B cell (primary cell): ENCODE data around the gene TP63. TPM values are rescaled to one million over a fixed set of nuclear protein-coding genes. Genes with fewer than 3 reads are reported as not detected.

ENCODE experiments used
- ATAC-seq: fragments of 200-7000 bp; cut with Tn5 transposase; one replicate; pipeline ENCODE4 v1.10.0; 2021; ENCODE audit warnings: low read depth, mild to moderate bottlenecking, moderate number of reproducible peaks, moderate library complexity
- CTCF ChIA-PET: fragments of 350-600 bp; sonication (Branson Sonifier 250); formaldehyde crosslinking; loops from one replicate; lab custom pipeline; 2021; ENCODE audit warnings: antibody characterized with exemption, inconsistent platforms; lab: Charles Lee
- POLR2A ChIA-PET: fragments of 350-600 bp; sonication (Branson Sonifier 250); formaldehyde crosslinking; loops from one replicate; lab custom pipeline; 2021; ENCODE audit warnings: antibody characterized with exemption; lab: Charles Lee
- DNase-seq: peaks from one replicate; pipeline ENCODE4 v3.0.0; 2013
- H2AFZ ChIP-seq: 2 replicates; pipeline ENCODE4 v1.6.1; 2012; ENCODE audit warnings: mild to moderate bottlenecking, low read depth, low read length; ENCODE audit not compliant: insufficient read depth, poor library complexity, severe bottlenecking
- H3K27ac ChIP-seq, 2 donors: 1 replicate in 1 of 2; 2 replicates in 1 of 2; pipeline ENCODE4 v1.5.1; 2012 to 2013; ENCODE audit warnings: low read length in 2 of 2, mild to moderate bottlenecking in 2 of 2, moderate library complexity in 1 of 2
- H3K27me3 ChIP-seq, 4 experiments: fragments of 200-600 bp in 1 of 4; sonication (generic) in 1 of 4; replicated peaks in 1 of 4; 1 replicate in 2 of 4; 2 replicates in 2 of 4; pipeline versions ENCODE4 v1.6.1 to v1.7.0; 2013 to 2016; ENCODE audit warnings: low read length in 3 of 4, mild to moderate bottlenecking in 2 of 4, mixed read lengths in 1 of 4, moderate library complexity in 1 of 4; ENCODE audit not compliant: insufficient read depth in 4 of 4, control insufficient read depth in 3 of 4; ENCODE audit errors: control extremely low read depth in 1 of 4
- H3K36me3 ChIP-seq, 2 experiments: replicated peaks in 1 of 2; 1 replicate in 1 of 2; 2 replicates in 1 of 2; pipeline versions ENCODE4 v1.6.1 to v1.7.1; 2013; ENCODE audit warnings: low read length in 1 of 2; ENCODE audit not compliant: insufficient read depth in 2 of 2, control insufficient read depth in 1 of 2; ENCODE audit errors: control extremely low read depth in 1 of 2, extremely low read depth in 1 of 2
- H3K4me1 ChIP-seq, 2 donors: fragments of 200-600 bp in 1 of 2; sonication (generic) in 1 of 2; 1 replicate in 1 of 2; 2 replicates in 1 of 2; pipeline versions ENCODE4 v1.5.1 to v1.6.1; 2013 to 2017; ENCODE audit warnings: low read length in 2 of 2; ENCODE audit not compliant: control insufficient read depth in 2 of 2, insufficient read depth in 2 of 2
- H3K4me2 ChIP-seq: replicated peaks from 2 replicates; pipeline ENCODE3; 2012; ENCODE audit warnings: mild to moderate bottlenecking, low read depth, low read length; ENCODE audit not compliant: poor library complexity, severe bottlenecking
- H3K4me3 ChIP-seq, 5 experiments: fragments of 200-600 bp in 1 of 5; sonication (generic) in 1 of 5; 1 replicate in 3 of 5; 2 replicates in 2 of 5; pipeline versions ENCODE4 v1.5.1 to v1.7.0; 2011 to 2016; ENCODE audit warnings: low read length in 4 of 5, mild to moderate bottlenecking in 4 of 5, low read depth in 2 of 5, control low read depth in 1 of 5, moderate library complexity in 1 of 5; ENCODE audit not compliant: insufficient read depth in 1 of 5; ENCODE audit errors: control extremely low read depth in 1 of 5, extremely low read depth in 1 of 5
- H3K79me2 ChIP-seq: fragments of 200-600 bp; sonication (generic); one replicate; pipeline ENCODE4 v1.6.0; 2016; ENCODE audit warnings: low read length; ENCODE audit not compliant: control insufficient read depth, insufficient read depth
- H3K9ac ChIP-seq: fragments of 200-600 bp; sonication (generic); 2 replicates; pipeline ENCODE4 v1.6.1; 2017; ENCODE audit warnings: mild to moderate bottlenecking, low read length, moderate library complexity
- H3K9me3 ChIP-seq, 3 donors: one replicate each; pipeline versions ENCODE4 v1.6.1 to v1.7.1; 2013; ENCODE audit warnings: low read length in 2 of 3; ENCODE audit not compliant: control insufficient read depth in 2 of 3, insufficient read depth in 1 of 3; ENCODE audit errors: control extremely low read depth in 1 of 3
- H4K20me1 ChIP-seq: 2 replicates; pipeline ENCODE4 v1.6.0; 2012; ENCODE audit warnings: mild to moderate bottlenecking, low read length; ENCODE audit not compliant: insufficient read depth, control insufficient read depth, poor library complexity, severe bottlenecking
- H3K27ac Mint-ChIP-seq: one replicate; pipeline ENCODE4 v1.8.0; 2021; ENCODE audit warnings: mixed read lengths
- H3K27me3 Mint-ChIP-seq: one replicate; pipeline ENCODE4 v1.8.0; 2021; ENCODE audit warnings: mixed read lengths
- H3K4me1 Mint-ChIP-seq: one replicate; pipeline ENCODE4 v1.8.0; 2021; ENCODE audit warnings: mixed read lengths
- H3K4me3 Mint-ChIP-seq: one replicate; pipeline ENCODE4 v1.8.0; 2021; ENCODE audit warnings: mixed read lengths
- H3K9me3 Mint-ChIP-seq: one replicate; pipeline ENCODE4 v1.8.0; 2022; ENCODE audit warnings: mixed read lengths; ENCODE audit not compliant: insufficient read depth
- EZH2 ChIP-seq: IDR thresholded peaks from 2 replicates; pipeline ENCODE4 v1.6.1; 2012; ENCODE audit warnings: borderline replicate concordance, low read depth, mild to moderate bottlenecking, moderate library complexity, low read length; ENCODE audit not compliant: insufficient read depth, poor library complexity, severe bottlenecking
- WGBS: methylation state at CpG from one replicate; pipeline ENCODE4 v1.1.5; 2013; ENCODE audit warnings: missing lambda C conversion rate; ENCODE audit not compliant: insufficient coverage; 5-methylcytosine and 5-hydroxymethylcytosine counted together
- intact Hi-C: fragments of 100-400 bp; cut with micrococcal nuclease; formaldehyde crosslinking; loops from one replicate; pipeline ENCODE4 v1.10.0; 2022
- polyA plus RNA-seq: library from polyadenylated mRNA; depleted of rRNA; stranded (reverse); fragments of >200 nt; gene quantifications from 2 replicates; pipeline ENCODE4 v1.2.3, GENCODE V29; 2012
- total RNA-seq, 2 donors: library from RNA; stranded (reverse); fragments of 120-200 nt in 1 of 2; gene quantifications; 1 replicate in 1 of 2; 2 replicates in 1 of 2; pipeline versions ENCODE4 v1.2.3 to v1.2.4, GENCODE V29; 2013 to 2022
- TF ChIP-seq, protein P1 (sequence below): fragments of 200-600 bp; IDR thresholded peaks from one replicate; pipeline ENCODE4 v1.8.0; 2022; ENCODE audit warnings: antibody characterized with exemption, mild to moderate bottlenecking

The TP63 gene
- total and polyA plus RNA-seq, 2 donors (not counting 1 experiment from before 2014, with no cell fraction given) = 1.2 to 2.0 TPM

DNA sequence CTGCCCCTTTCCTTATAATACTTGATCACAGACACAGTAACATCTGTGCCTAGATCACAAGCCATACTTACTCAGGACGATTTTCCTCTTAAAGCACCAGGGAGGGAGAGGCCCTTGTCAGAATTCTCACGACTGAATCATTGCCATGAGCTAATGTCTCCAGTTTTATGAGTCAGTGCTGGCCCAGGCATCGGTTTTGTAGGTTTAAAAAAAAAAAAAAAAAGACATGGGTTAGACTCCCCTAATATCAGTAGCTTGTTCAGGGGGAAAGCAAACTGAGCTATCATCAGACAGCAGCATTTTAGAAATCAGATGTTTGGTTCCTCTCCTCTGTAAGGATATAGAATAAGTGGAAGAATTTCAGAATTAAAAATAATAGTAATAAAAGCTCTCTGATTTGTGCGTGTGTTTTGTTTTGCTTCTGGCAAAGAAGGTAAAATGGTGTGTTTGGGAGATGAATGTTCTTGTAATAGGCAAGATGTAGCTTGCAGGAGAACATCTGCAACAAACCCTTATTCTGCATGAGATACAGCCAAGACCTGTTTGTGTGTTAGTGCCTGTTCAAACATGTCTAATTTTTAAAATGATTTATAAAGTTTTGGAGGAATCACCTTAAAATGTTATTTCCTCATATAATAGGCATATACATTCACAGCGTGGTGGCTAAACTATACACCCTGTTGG lies 193.6 kb downstream of the TP63 start:
- no peaks in the 10 kb centered on the region for H3K36me3 ChIP-seq
- no peaks in the 10 kb centered on the region for H3K27me3 Mint-ChIP-seq
- POLR2A ChIA-PET = no interaction called here
- DNase-seq = no peak
- H3K4me2 ChIP-seq = no peak overlapping the region
- H3K9me3 ChIP-seq = no peaks in the 10 kb centered on the region
- TF ChIP-seq EZH2 = no peak
- TF ChIP-seq, protein P1, sequence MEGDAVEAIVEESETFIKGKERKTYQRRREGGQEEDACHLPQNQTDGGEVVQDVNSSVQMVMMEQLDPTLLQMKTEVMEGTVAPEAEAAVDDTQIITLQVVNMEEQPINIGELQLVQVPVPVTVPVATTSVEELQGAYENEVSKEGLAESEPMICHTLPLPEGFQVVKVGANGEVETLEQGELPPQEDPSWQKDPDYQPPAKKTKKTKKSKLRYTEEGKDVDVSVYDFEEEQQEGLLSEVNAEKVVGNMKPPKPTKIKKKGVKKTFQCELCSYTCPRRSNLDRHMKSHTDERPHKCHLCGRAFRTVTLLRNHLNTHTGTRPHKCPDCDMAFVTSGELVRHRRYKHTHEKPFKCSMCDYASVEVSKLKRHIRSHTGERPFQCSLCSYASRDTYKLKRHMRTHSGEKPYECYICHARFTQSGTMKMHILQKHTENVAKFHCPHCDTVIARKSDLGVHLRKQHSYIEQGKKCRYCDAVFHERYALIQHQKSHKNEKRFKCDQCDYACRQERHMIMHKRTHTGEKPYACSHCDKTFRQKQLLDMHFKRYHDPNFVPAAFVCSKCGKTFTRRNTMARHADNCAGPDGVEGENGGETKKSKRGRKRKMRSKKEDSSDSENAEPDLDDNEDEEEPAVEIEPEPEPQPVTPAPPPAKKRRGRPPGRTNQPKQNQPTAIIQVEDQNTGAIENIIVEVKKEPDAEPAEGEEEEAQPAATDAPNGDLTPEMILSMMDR = no peak
- no peak overlapping the region for H2AFZ ChIP-seq
- H4K20me1 ChIP-seq = no peaks in the 10 kb centered on the region
- intact Hi-C loops = no loop called here
- no peak for ATAC-seq
- H3K4me1 ChIP-seq = no peaks in the 10 kb centered on the region
- no peaks in the 10 kb centered on the region for H3K27me3 ChIP-seq
- no peak overlapping the region for H3K9ac ChIP-seq
- H3K4me3 Mint-ChIP-seq = no peak overlapping the region
- WGBS = 63% methylated on average over 3 of the region's 5 CpGs
- H3K4me1 Mint-ChIP-seq = no peaks in the 10 kb centered on the region
- no peak overlapping the region for H3K4me3 ChIP-seq
- no peaks in the 10 kb centered on the region for H3K79me2 ChIP-seq
- no peak overlapping the region for H3K27ac ChIP-seq
- H3K27ac Mint-ChIP-seq = no peak overlapping the region
- H3K9me3 Mint-ChIP-seq = no peaks in the 10 kb centered on the region
- CTCF ChIA-PET = no interaction called here

DNA sequence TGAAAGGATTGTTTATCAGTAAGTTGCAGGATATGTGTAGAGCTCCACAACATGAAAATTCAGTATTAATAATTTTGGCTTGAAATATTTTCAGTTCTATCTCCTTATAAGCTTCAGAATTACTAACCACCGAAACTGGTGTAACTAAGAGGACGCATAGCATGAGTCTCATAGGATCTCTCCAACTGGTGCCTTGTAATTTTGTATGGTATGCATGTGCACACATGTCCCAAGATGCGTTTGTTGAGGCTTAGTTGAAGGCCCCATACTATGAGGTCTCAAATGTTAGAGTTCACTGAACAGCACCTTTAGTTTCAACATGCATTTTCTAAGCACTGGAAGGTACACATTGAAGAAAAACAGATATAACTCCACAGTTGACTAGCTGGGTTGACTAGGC lies 195.4 kb downstream of the TP63 start:
- Histone ChIP-seq H3K9ac (no peak overlapping the region), H3K4me2 (no peak overlapping the region), H4K20me1 (no peaks in the 10 kb centered on the region), H3K9me3 (no peaks in the 10 kb centered on the region), H3K79me2 (no peaks in the 10 kb centered on the region), H3K27me3 (no peaks in the 10 kb centered on the region), H3K27ac (no peak overlapping the region), H3K36me3 (no peaks in the 10 kb centered on the region), H3K4me3 (no peak overlapping the region), H3K4me1 (no peaks in the 10 kb centered on the region), H2AFZ (no peak overlapping the region)
- no peaks in the 10 kb centered on the region for H3K27me3 Mint-ChIP-seq
- DNase-seq (no peak), ATAC-seq (no peak)
- ChIA-PET CTCF (no interaction called here), POLR2A (no interaction called here)
- 79% methylated on average over 2 of the region's 3 CpGs for WGBS
- H3K4me3 Mint-ChIP-seq = no peak overlapping the region
- TF ChIP-seq, protein P1 = no peak
- TF ChIP-seq EZH2 = no peak
- intact Hi-C loops = no loop called here
- no peaks in the 10 kb centered on the region for H3K4me1 Mint-ChIP-seq
- H3K9me3 Mint-ChIP-seq = no peaks in the 10 kb centered on the region
- no peak overlapping the region for H3K27ac Mint-ChIP-seq
